MM.1S (cell line): ENCODE results near the gene SP6.

Source experiments
- EZH2 ChIP-seq: fragments of 300-600 bp; sonication (generic); optimal IDR thresholded peaks from 2 replicates; pipeline ENCODE3; 2017; ENCODE audit warnings: low read depth, mild to moderate bottlenecking, antibody characterized with exemption, low read length, mixed read lengths
- TF ChIP-seq, protein P1 (sequence below): fragments of 300-600 bp; sonication (generic); IDR thresholded peaks from 2 replicates; pipeline ENCODE4 v1.5.1; 2016; ENCODE audit warnings: antibody characterized with exemption, low read length, mixed read lengths

DNA sequence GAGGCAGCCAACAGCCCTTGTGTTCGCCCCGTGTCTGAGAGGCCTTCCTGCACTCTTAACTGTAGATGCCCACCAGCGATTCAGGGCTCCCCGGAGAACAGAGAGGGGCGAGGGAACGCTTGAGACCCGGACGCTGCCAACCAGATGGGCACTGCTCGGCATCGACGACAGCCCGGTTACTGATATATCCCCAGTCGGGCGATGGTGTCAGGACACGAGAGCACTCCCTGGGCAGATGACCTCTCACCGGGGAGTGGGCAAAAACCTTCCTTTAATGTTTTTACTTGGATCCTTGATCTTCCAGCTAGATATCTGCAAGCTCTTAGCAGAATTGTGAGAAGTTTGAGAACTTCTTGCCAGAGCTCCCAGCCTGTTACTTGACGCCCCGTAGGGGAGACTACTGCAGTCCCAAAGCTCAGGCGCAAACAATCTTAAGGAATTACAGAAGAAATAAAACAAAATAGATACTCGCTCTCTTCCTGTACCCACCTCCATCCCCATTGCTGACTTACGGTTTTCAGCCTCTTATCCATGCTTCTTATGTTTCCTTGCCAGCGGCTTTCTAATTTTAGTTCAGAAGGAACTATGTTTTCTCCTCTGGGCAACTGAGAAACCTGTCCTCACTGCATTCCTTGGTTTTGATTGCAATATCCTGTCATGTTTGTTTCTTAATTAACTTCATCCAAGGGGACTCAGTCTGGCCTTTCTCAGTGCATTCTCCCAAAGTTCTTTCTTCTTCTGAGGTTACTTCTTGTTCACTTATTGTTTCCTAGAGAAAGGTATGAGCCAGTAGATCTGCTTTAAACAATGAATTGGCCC lies 45.9 kb upstream of the SP6 start:
- TF ChIP-seq, protein P1, sequence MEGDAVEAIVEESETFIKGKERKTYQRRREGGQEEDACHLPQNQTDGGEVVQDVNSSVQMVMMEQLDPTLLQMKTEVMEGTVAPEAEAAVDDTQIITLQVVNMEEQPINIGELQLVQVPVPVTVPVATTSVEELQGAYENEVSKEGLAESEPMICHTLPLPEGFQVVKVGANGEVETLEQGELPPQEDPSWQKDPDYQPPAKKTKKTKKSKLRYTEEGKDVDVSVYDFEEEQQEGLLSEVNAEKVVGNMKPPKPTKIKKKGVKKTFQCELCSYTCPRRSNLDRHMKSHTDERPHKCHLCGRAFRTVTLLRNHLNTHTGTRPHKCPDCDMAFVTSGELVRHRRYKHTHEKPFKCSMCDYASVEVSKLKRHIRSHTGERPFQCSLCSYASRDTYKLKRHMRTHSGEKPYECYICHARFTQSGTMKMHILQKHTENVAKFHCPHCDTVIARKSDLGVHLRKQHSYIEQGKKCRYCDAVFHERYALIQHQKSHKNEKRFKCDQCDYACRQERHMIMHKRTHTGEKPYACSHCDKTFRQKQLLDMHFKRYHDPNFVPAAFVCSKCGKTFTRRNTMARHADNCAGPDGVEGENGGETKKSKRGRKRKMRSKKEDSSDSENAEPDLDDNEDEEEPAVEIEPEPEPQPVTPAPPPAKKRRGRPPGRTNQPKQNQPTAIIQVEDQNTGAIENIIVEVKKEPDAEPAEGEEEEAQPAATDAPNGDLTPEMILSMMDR: no peak
- no peak for TF ChIP-seq EZH2
